ENCODE measurements around the gene MTREX.

MTREX gene

DNA sequence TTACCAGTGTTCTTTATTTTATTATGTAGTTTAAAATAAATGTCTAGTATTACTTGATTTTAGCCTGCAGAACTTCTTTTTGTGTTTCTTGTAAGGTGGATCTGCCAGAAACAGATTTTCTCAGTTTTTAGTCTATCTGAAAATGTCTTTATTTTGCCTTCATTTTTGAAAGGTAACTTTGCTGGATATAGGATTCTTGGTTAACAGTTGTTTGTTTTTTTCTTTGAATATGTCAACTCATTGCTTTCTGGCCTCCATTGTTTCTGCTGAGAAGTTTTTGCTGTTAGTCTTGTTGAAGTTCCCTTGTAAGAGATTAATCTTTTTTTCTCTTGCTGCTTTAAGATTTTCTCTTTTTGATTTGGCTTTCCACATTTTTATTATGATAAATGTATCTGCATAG, 75.5 kb downstream of the MTREX start:
- DNase-seq (ENCODE audit: low read depth in 2 of 2) = no peak

DNA sequence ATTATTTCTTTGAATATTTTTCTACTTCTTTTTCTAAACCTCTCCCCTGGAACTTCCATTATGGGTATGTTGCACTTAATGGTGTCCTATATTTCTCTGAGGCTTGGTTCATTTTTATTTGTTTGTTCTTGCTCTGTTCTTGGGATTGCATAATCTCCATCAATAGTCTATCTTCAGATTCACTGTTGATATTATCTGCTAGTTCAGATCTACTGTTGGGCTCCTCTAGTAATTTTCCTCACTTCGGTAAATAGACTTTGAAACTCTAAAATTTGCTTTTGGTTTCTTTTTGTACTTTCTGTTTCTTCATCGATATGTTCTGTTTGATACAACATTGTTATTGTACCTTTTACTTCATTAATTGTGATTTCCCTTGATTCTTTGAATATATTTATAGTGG, 76.3 kb downstream of the MTREX start:
- no peak for DNase-seq (ENCODE audit: low read depth in 2 of 2)

DNA sequence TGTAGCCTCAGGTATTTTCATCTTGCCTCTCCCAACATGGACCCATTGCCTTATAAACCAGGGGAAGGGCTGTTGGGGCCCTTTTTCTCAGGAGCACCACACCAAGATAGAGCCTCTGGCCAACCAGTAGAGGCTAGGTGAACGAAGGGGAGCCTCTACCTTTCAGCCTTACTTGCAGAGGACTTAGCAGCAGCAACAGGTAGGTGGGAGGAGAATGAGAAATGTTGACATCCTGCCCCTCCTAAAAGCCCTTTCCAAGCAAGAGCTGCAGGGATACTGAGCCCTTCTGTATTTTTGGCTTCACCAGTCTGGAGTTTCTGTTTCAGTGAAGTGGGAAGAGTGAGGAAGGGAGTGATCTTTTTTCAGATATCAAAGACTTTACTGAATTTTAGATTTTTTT, 77.4 kb downstream of the MTREX start:
- DNase-seq (ENCODE audit: low read depth in 2 of 2) = no peak

DNA sequence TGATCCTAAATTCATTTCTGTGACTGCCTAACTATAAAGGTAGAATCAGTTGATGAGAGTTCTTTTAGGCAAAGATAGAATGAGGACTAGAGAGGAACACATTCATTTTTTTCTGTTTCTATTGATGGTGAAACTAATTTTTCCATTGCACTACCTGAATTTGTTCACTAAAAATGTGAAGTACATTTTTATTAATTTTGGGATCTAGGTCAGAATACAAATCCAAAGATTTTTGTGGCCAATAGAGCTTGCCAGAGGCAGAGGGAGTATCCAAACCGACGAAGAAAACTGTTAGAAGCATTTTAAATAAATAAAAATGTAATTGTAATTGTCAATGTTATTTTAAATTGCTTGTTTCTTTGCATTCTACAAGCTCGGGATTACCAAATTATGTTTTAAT, 78.1 kb downstream of the MTREX start:
- DNase-seq (ENCODE audit: low read depth in 2 of 2) = no peak

DNA sequence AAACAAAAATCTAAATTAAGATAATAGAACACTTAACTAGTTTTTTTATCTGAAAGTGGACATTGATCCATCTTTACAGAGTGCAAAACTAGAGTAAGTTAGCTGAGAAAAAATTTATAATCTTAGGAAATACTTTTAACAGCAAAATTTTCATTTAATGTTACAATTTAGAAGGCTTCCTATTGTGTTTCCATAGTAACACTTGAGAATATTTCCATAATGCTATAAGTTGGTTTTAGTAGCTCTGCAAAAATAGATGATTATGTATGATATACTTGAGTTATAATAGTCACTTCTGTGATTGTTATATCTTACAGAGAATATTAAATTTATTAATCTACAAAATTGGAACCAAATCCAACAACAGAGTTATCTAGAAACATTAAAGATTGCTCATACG, 78.6 kb downstream of the MTREX start:
- no peak for DNase-seq (ENCODE audit: low read depth in 2 of 2)

DNA sequence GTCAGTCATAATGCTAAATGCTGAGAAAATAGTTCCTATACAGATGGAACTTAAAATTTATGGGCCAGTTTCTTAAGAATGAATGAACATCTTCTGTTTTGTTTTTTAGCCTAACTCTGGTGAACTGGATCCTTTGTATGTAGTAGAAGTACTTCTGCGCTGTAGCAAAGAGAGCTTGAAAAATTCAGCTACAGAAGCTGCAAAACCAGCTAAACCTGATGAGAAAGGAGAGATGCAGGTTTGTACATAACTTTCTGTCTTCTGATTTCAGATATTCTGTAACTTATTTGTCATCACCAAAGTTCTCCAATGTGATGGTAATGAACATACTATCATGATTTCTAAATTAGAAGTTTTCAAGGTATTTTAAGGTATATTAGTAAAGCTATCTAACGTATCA, 80.1 kb downstream of the MTREX start:
- no peak for DNase-seq (ENCODE audit: low read depth in 2 of 2)

DNA sequence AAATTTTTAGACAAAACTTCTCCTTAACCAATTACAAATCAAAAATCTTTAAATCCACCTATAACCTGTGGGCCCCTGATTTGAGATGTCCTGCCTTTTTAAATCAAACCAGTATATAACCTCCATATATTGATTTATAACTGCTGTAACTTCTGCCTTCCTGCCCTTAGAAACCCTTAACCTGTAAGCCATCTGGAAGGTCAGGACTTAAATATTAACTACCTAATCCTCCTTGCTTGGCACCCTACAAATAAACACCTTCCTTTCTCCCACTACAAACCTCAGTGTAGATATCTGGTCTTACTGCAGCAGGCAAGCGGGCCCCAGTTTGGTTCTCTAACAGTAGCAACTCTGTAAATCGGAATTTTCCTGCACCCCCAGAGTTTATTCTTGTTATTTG, 83.9 kb downstream of the MTREX start:
- DNase-seq (ENCODE audit: low read depth in 2 of 2) = no peak

DNA sequence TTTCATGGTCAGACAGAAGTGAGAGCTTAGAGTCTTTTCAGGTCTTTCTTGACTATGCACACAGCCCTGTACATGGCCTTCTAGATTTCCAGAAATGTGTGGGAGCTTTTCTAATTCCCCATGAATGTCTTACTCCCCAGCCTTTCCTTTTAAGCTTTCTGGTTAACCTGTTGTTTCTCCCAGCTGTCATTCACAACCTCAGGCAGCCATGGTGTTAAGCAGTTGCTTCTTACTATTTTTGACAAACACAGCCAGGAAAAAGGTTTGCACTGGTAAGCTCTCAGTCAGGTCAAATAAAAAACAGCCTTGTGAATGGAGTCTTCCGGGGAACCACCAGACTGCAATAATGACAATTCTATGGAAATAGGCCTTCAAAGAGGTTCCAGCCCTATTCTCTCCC, 84.9 kb downstream of the MTREX start:
- no peak for DNase-seq (ENCODE audit: low read depth in 2 of 2)

DNA sequence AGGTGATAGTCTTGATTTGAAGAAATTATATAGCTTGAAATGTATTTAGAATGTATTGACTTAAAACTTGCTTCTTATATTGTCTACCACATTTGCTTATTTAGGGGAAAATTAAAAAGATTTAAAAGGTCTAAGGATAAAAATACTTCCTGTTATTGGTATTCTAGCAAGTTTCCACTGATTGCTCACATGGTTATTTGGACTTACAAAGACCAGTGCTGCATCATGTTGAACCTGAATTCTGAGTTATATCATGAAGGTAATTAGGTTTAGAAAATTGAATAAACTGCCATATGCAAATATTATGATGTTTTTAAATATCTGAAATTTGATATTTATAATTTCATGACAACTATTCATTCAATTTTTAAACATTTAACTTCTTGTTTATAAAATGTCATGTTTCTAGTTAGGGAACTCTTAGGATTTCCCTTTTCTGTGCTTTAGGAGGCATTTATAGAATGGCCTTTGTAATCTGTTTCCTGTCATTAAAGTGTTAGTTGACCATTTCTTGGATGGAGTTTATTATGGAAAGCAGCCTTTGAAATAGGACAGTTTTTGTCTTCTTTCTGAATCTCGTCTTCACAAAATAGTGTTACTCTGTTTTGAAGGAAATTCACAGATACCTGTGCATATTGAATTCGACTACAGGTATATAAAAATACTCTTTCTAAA, 85.8 kb downstream of the MTREX start:
- DNase-seq (ENCODE audit: low read depth in 2 of 2) = no peak

DNA sequence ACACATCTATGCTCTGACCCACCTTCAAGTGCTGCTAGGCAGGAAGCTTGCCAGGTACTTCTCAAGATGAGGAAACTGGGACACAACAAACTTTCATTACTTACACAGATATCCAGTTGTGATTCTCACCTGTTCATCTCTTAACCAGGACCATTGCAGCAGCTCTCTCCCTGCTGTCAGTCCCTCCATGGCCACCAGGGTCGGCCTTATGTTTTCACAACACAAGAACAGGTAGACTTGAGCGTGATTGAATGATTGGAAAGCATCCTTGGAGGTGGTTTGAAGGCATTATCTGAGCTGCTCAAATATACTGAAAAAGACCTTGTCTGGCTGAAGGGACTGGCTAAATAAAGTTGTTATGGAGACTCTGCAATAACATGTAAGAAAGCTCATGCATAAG, 94.4 kb downstream of the MTREX start:
- no peak for DNase-seq (ENCODE audit: low read depth in 2 of 2)

DNA sequence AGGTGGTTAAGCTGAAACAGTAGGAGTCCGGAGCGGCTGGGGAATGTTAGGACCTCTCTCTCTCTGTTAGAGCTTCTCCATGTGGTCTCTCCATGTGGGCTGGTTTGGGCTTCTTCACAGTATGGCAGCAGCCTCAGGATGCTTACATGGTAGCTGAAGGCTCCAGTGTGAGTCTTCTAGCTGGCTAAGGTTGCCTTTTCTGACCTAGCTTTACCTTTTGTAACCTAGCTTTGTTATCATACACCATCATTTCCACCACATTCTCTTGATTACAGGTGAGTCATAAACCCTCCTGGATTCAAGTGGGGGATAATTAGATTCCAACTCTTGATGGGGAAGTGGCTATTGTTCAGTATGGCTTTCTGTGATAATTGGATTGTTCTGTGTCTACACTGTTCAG, 98.5 kb downstream of the MTREX start:
- no peak for DNase-seq (ENCODE audit: low read depth in 2 of 2)

DNA sequence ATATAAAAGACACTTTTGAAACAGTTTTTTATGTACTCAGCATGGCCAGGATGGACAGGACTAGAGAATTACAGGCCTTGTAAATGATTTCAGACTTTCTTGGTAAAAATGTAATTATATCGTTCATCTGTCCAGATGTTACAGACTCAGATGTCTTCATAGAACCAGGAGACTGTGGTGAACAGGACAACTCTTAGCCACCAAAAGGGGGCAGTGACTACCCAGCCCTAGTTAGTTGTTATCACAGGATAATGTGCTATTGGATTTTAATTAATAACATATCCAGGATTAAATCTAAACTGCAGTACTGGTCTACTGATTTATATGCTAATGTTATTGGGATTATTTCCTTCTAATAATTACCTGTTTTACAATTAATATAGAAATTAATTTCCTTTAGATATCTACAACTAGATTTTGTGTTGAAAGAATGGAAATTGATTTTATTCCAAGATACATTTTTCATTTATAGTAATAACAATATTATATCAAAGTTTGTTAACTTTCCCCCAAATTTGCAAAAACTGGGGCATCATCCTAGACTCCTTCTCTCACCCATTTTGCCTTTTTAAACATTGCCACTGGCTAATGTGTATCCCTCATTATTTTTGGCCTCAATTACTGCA, 99.4 kb downstream of the MTREX start:
- no peak for DNase-seq (ENCODE audit: low read depth in 2 of 2)

DNA sequence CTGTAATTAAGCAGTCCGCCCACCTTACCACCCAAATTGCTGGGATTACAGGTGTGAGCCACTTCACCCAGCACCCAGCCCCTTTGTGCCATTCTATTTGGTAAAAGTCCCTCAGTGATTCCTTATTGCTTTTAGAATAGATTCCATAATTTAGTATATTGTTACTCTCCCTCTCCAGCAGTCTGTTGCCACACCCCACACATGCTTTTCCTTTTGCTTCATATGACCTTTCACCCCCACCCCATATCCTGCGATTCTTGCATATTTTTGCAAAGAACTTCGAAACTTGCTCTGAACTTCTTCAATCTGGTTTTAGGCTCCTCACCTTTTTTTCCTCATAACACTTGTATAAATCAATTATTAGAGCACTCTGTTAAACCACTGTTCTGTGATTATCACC, 100.2 kb downstream of the MTREX start:
- no peak for DNase-seq (ENCODE audit: low read depth in 2 of 2)

DNA sequence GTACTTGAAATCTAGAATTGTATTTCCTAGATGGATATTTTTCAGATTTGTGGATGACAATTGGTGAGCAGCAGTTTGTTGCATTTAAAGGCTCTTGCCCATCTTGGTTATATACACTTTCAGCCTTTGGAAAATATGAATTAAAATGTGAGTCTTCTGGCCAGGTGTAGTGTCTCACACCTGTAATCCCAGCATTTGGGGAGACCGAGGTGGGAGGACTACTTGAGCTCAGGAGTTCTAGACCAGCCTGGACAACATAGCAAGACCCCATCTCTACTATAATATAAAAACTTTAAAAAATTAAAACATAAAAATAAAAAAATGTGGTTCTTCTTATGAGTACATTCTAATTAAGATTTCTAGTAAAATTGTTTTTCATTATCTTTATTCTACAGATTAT, 102.0 kb downstream of the MTREX start:
- no peak for DNase-seq (ENCODE audit: low read depth in 2 of 2)

DNA sequence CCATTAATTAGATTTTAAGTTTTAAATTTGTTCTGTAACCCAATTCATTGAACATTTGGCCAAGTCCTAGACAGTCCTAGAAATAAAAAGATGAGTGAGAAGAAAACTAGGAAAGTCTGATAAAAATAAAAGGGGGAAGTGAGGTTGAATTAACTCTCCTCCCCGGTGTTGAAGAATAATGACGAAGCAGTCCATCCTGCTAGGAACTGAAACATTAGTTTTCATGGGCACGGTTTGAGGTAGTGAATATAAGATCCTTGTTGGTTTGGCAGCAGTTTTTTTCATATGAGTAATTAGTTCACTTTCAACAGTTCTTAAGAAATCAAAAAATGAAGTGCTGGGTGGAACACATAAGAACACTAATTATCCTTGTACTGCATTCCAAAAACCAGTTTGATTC, 103.1 kb downstream of the MTREX start:
- no peak for DNase-seq (ENCODE audit: low read depth in 2 of 2)

DNA sequence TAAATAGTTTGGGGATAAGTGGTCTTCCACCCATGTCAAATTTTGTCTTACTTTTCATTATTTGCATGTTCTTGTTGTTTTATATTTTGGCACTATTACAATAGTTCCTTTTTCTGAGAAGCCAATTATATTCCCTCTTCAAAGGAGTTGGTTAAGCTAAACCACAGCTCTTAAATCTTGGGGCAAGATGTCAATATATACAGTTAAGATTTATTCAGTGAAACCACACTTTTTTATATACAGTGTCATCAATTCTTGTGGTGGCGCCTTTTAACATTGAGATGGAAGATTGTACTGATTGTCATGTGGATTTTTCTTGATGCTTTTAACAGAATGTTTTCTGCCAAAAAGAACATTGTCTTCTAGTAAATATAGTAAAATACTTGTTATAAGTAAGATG, 104.1 kb downstream of the MTREX start:
- DNase-seq (ENCODE audit: low read depth in 2 of 2) = no peak

DNA sequence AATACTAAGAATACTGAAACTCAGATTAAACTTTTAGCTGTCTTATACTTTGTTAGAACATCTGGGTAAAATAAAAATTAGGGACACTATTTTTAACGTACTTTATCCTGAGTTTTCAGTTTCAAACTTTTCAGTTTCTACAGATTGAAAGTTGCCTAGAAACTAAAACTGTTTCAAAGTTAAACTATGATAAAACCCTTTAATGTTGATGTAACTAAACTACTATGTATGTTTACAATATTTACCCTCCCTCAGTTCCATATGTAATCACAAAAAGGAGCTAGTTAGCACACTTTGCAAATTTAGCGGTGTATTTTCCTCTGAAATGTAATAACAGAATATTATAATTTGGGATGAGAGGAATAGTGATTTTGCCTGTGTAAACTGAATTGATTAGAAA, 105.9 kb downstream of the MTREX start:
- no peak for DNase-seq (ENCODE audit: low read depth in 2 of 2)

DNA sequence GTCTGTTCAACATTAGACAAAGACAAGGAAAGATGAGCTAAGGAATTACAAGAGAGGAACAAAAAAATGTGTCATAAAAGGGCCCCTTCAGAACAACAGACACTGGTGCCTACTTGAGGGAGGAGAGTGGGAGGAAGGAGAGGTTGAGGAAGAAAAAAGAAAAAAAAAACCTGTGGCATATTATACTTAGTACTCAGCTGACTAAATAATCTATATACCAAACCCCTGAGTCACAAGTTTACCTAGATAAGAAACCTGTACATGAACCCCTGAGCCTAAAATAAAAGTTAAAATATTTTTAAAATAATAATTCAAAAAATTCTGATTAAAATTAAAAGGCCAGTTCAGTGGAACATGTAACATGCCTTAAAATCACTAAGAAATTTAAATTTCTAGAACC, 107.3 kb downstream of the MTREX start:
- DNase-seq (ENCODE audit: low read depth in 2 of 2) = no peak

DNA sequence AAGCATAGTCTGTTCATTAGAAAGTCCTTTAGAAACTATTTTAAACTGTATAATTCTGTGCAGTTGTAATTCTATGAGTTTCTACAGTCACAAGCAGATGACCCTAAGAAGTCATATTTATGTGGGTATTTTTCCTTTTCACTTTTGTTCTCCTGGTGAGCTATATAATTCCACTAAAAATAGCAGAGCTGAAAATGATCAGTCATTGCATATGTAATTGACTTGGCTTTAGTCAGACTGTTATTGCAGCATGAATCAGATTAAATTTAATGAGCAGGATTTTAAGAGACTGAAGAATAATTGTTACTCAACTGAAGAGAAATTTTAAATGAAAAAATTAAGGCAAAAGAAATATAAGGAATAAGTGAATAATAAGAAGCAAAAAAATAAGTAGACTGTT, 108.5 kb downstream of the MTREX start:
- DNase-seq (ENCODE audit: low read depth in 2 of 2) = no peak

DNA sequence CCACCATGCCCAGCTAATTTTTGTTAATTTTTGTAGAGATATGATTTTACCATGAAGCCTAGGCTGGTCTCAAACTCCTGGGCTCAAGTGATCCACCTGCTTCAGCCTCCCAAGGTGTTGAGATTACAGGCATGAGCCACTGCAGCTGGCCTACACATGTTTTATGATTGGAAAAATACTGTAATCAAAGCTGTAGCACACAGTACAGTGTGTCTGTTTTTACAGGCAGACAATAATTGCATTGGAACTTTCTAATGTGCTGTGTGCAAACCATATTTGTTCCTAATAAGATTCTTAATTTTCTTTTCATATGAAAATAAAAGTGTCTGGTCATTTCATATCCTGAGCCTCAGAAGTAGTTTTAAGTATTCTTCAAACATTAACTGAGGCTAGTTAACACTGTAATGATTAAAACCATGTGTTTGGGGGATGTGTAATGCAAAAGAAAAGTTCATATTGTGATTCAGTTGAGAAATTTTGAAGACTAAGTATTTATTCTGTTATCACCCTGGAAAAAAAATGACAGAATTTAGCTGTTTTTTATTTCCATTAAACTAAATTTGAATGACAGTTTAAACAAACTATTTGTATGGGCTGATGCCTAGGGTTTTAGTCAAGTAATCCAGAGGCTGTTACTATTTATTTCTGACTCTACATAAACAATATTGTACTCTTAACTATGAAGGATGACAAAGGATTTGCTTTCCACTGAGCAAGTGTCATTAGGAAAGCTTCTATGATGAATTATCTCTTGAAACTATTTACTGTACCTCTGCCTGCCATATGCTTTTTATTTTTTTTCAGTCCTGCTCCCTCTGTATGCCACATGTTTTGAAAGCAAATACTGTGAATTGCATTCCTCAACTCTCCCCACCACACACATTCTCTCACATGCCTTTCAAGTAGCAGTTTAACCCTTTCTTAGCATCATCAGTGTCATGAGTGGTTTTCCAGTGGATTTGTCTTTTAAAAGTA, 111.5 kb downstream of the MTREX start:
- no peak for DNase-seq (ENCODE audit: low read depth in 2 of 2)

DNA sequence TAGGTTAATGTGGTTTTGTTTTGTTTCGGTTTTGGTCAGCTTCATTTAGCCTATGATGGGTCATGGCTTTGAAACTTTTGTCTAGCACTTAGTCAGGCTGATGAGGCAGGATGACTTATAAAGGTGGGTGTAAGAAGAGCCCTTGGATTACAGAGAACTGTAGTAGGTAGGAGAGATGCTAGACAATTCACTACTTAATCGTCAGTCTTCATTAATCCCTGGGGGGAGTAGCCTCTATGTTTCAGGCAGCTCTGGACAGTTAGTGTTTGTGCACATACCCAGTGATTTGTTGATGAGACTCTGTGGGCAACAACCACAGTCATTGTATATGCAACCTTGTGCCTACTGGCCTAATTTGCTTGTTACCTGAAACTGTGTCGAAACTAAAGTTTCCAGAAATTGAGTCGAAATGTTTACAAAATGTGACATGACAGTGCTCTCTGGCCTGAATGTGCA, 113.3 kb downstream of the MTREX start:
- DNase-seq (ENCODE audit: low read depth in 2 of 2) = no peak

DNA sequence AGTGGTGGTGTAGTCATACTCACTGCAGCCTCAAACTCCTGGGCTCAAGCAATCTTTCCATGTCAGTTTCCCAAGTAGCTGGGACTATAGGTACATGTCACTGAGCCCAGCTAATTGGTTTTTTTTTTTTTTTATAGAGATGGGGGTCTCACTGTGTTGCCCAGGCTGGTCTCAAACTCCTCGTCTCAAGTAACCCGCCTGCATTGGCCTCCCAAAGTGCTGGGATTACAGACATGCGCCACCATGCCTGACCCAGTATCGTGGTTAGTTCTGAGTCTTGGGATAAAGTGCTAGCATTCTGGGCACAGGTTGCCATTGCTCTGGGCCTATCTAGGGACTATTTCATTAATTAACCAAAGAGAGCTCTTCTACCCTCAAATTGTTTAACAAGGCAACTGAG, 118.7 kb downstream of the MTREX start:
- no peak for DNase-seq (ENCODE audit: low read depth in 2 of 2)

DNA sequence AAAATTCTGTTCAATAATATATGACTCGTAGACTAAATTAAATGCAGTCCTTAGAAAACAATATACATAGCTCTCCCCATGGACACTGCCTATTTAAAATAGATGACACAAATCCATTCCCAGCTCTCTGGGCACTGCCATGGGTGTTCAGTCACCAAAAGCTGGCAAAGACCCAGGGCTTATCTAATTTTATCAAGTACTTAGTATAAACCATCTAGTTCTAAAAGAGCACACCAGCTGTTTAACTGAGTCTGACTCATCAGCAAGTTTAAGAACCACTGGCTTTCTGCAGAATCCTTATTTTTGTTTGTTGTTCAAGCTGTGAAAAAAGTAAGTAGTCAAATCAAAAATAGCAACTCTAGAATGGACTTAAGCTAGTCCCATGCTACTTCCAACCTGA, 119.4 kb downstream of the MTREX start:
- no peak for DNase-seq (ENCODE audit: low read depth in 2 of 2)

Measured in stimulated activated CD8-positive, alpha-beta memory T cell treated with anti-CD3 and anti-CD28 coated beads, Interleukin-15, amount 100 ng/mL, for 4 hours (primary cell).